SIG-M5 (cell line): ENCODE measurements around the gene FAM234B.
"Not testable (repeated sequence)": the region's sequence is repeated elsewhere in the genome, so short reads cannot be mapped to it uniquely, and the experiment has no call there.

ENCODE experiments used
- DNase-seq: peaks from one replicate; lab custom pipeline; 2025; lab: John Stamatoyannopoulos, UW

FAM234B gene

GRCh38 chr12:13060581-13060980, 16.4 kb downstream of the FAM234B start:
- DNase-seq = no peak

- no peak for DNase-seq
Observed at GRCh38 chr12:13061377-13061776, 17.2 kb downstream of the FAM234B start.

DNA sequence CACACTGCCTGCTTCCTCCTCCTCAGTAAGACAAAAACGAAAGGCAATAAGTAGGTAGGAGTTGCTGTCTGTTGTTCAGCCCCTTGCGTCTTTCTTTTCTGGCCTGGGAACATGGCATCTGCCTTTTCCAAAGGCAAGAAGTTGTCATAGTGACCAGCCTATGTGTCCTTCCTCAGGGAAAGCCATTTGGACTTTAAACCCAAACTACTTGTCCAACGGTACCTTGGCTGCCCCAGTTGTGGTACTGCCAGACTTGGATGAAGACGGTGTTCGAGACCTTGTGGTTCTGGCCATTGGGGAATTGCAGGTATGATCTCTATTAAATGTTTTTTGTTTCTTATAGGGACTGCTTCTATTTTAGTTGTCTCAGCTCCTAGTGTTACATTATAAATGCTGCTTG, 18.5 kb downstream of the FAM234B start:
- DNase-seq = no peak

DNA sequence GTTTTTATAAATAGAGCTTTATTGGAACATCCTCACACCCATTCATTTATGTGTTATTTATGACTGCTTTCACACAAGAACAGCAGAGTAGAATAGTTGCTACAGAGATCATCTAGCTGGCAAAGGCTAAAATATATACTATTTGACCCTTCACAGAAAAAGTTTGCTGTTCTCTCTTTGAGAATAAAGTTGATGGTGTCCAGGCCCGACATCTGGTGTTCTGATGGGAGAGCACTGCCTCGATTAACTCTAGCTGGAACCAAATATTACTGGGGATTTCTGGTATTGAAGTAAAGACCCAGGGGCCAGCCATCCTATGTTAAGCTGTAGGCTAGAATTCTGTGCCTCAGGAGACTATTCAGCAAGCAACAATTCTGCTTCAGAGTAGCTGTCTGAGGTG, 21.8 kb downstream of the FAM234B start:
- no peak for DNase-seq

GRCh38 chr12:13066459-13066858, 22.3 kb downstream of the FAM234B start:
- no peak for DNase-seq

GRCh38 chr12:13067322-13067721, 23.1 kb downstream of the FAM234B start:
- DNase-seq = no peak

DNA sequence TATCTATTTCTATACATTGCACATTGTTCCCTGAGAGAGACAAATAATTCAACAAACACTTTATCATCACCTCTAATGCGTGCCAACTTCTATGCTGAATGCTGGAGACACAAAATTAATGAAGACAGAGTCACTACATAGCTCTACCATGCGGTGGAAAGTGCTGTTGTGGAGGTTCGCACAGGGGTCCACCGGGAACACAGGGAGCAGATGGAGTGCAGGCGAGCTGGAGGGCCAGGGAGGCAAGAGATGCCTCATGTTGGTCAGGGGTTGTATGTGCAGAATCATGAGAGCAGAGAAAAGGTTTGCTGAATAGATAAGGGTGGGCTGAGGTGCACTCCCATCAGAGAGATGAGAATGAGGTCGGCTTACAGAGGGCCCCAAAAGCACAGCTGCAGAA, 25.2 kb downstream of the FAM234B start:
- DNase-seq = no peak

- no peak for DNase-seq
Observed at GRCh38 chr12:13071305-13072280, 27.4 kb downstream of the FAM234B start.

- DNase-seq = no peak
Observed at GRCh38 chr12:13073173-13073572, 29.0 kb downstream of the FAM234B start.

- DNase-seq = no peak
Observed at GRCh38 chr12:13074396-13075117, 30.4 kb downstream of the FAM234B start.

- DNase-seq = no peak
Observed at GRCh38 chr12:13075118-13075480, 30.9 kb downstream of the FAM234B start.

- DNase-seq = no peak
Observed at GRCh38 chr12:13075786-13076570, 31.8 kb downstream of the FAM234B start.

GRCh38 chr12:13079440-13079906, 35.3 kb downstream of the FAM234B start:
- DNase-seq = no peak

- DNase-seq = no peak
Observed at GRCh38 chr12:13080266-13080665, 36.1 kb downstream of the FAM234B start.

DNA sequence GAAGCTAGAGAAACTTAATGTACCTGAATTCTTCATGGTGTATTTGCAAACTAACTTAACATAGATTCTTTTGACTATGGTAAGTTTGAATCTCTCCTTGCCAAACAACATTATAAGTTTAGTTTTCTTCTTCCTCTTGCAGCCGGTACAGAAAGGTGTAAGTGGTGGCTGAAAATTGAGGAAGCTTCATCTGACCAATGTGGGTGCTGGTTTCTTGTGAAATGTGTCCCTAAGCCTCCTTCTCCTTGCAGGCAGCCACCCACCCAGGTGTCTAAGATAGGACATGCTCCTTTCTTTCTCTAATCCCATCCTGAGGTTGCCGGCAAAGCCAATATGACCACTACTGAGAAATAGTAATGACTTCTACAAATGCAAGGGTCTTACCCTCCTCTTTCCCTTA, 38.7 kb downstream of the FAM234B start:
- DNase-seq = no peak

DNA sequence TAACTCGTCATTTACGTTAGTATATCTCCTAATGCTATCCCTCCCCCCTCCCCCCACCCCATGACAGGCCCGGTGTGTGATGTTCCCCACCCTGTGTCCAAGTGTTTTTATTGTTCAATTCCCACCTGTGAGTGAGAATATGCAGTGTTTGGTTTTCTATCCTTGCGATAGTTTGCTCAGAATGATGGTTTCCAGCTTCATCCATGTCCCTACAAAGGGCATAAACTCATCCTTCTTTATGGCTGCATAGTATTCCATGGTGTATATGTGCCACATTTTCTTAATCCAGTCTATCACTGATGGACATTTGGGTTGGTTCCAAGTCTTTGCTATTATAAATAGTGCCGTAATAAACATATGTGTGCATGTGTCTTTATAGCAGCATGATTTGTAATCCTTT, 39.5 kb downstream of the FAM234B start:
- not testable (repeated sequence) for DNase-seq

- DNase-seq = no peak
Observed at GRCh38 chr12:13084898-13085640, 40.9 kb downstream of the FAM234B start.

DNA sequence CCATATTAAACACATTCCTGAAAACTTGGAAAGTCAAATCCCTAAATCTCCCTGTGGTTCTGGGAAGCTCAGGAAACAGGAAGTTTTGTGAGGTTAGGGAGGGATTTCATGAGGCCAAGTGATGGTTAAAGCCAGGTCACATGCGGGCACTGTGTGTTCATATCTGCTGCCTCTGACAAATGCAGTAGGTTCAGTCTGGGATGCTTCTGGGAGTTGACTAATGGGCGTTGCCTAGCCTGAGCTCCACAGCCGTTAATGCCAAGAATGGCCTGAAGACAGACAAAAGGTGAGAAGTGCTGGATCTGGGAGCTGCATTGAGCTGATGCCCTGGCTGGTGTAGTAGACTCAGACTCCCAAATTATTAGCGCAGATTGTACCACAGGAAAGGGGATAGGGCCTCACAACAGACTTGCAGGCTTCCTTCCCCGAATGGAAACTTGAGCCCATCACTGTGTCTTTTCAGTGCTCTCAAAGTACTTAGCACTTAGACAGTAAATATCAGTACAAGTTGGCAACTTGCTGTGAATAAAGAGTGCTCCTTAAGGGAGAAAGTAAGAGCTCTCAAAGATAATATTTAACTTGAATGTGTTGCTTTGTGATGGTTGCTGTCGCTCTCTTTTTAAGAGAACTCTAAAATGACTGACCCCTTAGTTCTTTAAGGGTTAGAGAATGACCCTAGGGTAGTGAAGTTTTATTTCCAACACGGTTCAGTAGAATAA, 41.9 kb downstream of the FAM234B start:
- DNase-seq = no peak

DNA sequence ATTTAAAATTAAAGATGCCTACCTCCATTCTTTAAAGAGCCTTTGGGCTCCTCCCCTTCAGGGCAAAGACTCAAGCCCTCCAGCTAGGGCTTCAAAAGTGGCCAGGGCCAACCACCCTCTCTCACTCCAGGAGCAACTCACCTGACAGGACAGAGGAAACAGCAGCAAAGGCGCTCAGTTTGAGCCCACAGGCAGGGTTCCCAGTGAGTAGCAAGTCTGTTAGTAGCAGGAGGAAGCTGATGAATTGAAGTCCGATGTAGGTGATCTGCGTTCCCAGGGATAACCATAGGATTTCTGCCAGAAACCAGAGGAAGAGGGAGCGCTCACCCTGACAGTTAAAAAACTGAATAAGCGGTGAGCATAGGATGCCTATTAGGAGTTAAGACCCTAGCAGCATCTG, 43.6 kb downstream of the FAM234B start:
- no peak for DNase-seq

DNA sequence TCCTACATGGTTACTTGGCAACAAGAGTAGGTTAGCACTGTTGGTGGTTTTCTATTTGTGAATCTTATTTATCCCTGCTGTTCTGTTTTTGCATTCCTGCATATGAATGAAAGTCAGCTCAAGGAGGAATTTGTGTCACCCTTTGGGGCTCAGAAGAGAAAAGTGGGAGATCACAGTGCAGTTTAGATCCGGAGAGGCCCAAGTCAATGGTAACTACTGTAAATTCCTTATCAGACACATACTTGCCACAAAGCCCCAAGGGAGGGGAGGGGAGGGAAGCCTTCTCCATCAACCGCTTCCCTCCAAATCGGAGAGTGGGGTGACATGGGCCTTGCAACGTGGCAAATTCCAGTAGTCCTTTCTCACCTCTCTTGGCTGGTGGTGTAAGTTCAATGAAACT, 44.3 kb downstream of the FAM234B start:
- no peak for DNase-seq

GRCh38 chr12:13090054-13090453, 45.9 kb downstream of the FAM234B start:
- DNase-seq = no peak
